Kidney epithelial cell (primary cell): ENCODE results near the gene CHRM3. TPM values are rescaled to one million over a fixed set of nuclear protein-coding genes. Genes with fewer than 3 reads are reported as not detected.

Source experiments
- DNase-seq: peaks from one replicate; pipeline ENCODE4 v3.0.0-alpha.2; 2010; ENCODE audit warnings: low read depth
- H3K27me3 ChIP-seq: 2 replicates; pipeline ENCODE4 v1.6.0; 2011; ENCODE audit warnings: low read length; ENCODE audit not compliant: control insufficient read depth, insufficient read depth
- H3K36me3 ChIP-seq: 2 replicates; pipeline ENCODE4 v1.5.1; 2011; ENCODE audit warnings: low read length; ENCODE audit not compliant: control insufficient read depth, insufficient read depth
- H3K4me3 ChIP-seq: 2 replicates; pipeline ENCODE4 v1.5.1; 2011; ENCODE audit warnings: low read depth, mild to moderate bottlenecking, control low read depth, low read length
- total RNA-seq: library from RNA; depleted of rRNA; stranded (reverse); fragments of >200 nt; gene quantifications from 2 replicates; pipeline ENCODE4 v1.2.3, GENCODE V29; 2015
- TF ChIP-seq, protein P1 (sequence below): IDR thresholded peaks from 2 replicates; pipeline ENCODE4 v1.5.1; 2011; ENCODE audit warnings: mild to moderate bottlenecking, moderate library complexity, low read length, control low read depth, inconsistent platforms; ENCODE audit not compliant: insufficient read depth, poor library complexity, severe bottlenecking

The CHRM3 gene
- 0.21 and 0.88 TPM in 2 replicates for total RNA-seq

DNA sequence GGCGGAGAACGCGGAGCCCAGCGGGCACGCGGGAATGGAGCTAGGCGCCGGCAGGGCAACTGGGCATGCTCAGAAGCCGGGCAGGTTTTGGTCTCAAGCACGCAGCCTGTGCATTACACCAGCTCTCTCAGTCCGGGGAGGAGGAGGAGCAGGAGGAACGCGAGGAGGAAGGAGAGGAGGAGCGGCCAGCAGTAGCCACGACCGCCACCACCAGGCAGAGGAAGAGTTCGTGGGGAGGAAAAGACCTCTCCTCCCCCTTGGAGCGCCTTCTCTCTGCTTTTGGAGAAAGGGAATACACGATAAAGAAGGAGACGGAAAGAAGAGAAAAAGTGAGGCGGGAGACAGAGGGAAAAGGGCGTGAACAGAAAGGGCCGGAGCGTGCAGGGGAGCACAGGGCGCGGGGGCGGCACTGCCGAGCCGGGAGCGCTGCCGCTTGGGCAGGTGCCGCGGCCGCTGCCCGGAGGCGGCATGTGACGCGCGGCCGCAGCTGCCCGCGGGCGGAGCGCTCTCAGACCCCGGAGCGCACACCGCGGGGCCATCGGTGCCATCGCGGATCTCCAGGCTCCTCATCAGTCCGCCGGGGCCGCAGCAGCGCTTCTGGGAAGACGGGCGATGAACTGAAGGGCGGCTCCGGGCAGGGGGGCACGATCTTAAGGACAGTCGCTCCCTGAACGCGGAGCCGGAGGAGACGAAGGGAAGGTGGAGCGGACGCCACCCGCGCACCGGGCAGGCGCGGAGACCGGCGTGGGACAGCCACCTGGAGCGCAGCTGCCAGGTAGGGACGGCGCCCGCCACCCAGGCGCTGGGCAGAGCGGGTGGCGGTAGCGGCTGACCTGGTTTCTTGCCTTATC is at the start of gene CHRM3:
Gene CHRM3, plus strand, starts transcription at position 116 of the 851 bp plus-strand sequence. CDS start 520,884 bp downstream, outside the sequence.
- Histone ChIP-seq H3K36me3 (no peaks in the 10 kb centered on the region), H3K4me3 (peak within 1 kb of the TSS; percentile 64), H3K27me3 (peaks cover 19% of the 10 kb centered on the region)
- DNase-seq: no peak
- TF ChIP-seq, protein P1, sequence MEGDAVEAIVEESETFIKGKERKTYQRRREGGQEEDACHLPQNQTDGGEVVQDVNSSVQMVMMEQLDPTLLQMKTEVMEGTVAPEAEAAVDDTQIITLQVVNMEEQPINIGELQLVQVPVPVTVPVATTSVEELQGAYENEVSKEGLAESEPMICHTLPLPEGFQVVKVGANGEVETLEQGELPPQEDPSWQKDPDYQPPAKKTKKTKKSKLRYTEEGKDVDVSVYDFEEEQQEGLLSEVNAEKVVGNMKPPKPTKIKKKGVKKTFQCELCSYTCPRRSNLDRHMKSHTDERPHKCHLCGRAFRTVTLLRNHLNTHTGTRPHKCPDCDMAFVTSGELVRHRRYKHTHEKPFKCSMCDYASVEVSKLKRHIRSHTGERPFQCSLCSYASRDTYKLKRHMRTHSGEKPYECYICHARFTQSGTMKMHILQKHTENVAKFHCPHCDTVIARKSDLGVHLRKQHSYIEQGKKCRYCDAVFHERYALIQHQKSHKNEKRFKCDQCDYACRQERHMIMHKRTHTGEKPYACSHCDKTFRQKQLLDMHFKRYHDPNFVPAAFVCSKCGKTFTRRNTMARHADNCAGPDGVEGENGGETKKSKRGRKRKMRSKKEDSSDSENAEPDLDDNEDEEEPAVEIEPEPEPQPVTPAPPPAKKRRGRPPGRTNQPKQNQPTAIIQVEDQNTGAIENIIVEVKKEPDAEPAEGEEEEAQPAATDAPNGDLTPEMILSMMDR: peak; percentile 49

DNA sequence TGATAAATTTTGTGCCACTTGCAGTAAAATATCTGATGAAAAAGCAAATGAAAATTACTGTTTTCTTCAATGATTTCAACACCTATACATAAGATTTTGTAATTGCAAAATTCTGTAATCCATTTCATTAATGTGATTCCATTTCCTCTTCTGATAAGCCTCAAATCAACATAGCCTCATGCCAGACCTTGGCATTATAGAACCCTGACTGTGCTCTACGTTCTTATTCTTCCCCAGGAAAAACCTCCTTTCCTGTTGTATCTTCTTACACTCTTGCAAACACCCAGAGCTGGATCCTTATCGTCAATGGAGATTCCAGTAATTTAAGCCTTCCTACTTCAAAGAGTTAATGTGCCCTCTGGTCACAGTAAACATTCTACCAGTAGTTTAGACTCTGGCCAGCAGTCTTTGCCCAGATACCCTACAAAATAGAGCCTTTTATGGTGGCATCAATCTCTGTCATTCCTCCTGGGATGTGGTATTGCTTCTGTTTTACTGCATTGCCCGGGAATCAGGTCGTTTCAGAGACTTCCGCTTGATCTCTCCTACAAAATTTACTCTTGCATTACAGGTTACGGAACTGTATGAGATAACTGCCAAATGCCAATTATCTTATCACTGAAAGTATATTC is 48.5 kb upstream of the CHRM3 start:
- TF ChIP-seq, protein P1: no peak
- DNase-seq: no peak

GRCh38 chr1:239347776-239348175 is 38.6 kb upstream of the CHRM3 start:
- no peak for DNase-seq

More for the DNA sequence above, 48.5 kb upstream of the CHRM3 start:
- H3K4me3 ChIP-seq: no peak overlapping the region
- H3K27me3 ChIP-seq: no peaks in the 10 kb centered on the region
- no peaks in the 10 kb centered on the region for H3K36me3 ChIP-seq

GRCh38 chr1:239348635-239349353 is 37.6 kb upstream of the CHRM3 start:
- no peaks in the 10 kb centered on the region for H3K27me3 ChIP-seq
- H3K36me3 ChIP-seq: no peaks in the 10 kb centered on the region
- DNase-seq: no peak
- no peak overlapping the region for H3K4me3 ChIP-seq
- TF ChIP-seq, protein P1: no peak

More at GRCh38 chr1:239347776-239348175, 38.6 kb upstream of the CHRM3 start:
- TF ChIP-seq, protein P1: no peak
- Histone ChIP-seq H3K27me3 (no peaks in the 10 kb centered on the region), H3K4me3 (no peak overlapping the region), H3K36me3 (no peaks in the 10 kb centered on the region)

DNA sequence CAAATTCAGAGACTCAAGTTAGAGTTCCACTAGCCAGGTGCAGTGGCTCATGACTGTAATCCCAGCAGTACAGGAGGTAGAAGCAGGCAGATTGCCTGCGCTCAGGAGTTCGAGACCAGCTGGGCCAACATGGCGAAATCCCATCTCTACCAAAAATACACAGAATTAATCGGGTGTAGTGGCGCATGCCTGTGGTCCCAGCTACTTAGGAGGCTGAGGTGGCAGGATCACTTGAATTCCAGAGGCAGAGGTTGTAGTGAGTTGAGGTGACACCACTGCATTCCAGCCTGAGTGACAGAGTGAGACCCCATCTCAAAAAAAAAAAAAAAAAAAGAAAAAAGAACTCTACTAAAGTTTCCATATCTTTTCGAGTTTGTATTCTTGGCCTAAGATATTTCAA is 36.7 kb upstream of the CHRM3 start:
- TF ChIP-seq, protein P1: no peak
- DNase-seq: no peak
- Histone ChIP-seq H3K27me3 (no peaks in the 10 kb centered on the region), H3K36me3 (no peaks in the 10 kb centered on the region), H3K4me3 (no peak overlapping the region)
